T follicular helper cell (primary cell): ENCODE data around the gene PSMA7.

ENCODE experiments used
- DNase-seq: peaks from one replicate; pipeline ENCODE4 v3.0.0-alpha.2; 2020; ENCODE audit warnings: low read depth

The PSMA7 gene

DNA sequence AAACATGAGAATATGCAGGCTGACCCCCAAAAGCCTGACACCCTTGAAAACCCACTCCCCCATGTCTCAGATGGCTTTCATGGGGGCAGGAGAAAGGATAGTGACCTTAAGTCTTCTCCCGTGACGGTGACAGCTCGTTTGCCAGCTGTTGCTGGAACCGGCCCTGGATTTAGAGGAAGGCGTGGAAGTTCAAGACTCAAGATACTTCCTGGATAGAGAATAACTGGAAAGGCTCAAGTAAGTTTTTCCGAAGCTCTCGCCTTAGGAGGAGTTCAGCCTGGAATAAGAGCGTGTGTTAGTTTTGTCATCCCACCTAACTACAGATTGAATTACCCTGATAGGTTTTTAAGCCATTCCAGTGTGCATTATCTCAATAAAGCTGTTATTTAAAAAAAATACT is 28.1 kb upstream of the PSMA7 start:
- DNase-seq: no peak

- DNase-seq: no peak
Measured at GRCh38 chr20:62170536-62170935, 27.3 kb upstream of the PSMA7 start.

DNA sequence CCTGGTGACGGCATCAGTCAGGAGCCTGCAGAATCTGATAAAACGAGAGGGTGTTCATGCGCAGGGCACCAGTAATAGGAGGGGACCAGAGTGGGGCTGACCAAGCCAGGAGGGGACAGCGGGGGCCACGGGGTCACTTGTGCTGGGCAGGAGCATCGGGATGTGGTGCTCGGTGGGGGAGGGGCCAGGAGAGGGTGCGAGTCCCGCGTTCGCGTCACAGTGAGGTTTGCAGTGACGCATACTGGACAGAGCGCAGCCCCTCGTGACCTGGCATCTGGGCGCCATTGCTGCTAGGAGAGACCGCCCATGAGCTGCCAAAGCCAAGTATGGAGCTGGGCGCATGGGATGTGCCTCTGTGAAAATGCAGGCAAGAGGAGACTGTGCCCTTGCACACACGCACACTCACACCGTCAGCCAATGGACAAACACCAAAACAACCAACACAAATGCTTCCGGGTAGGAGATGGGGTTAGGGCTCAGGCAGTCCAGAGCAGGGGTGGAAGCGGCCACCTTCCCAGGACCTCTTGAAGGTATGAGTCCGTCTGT is 25.8 kb upstream of the PSMA7 start:
- no peak for DNase-seq

DNA sequence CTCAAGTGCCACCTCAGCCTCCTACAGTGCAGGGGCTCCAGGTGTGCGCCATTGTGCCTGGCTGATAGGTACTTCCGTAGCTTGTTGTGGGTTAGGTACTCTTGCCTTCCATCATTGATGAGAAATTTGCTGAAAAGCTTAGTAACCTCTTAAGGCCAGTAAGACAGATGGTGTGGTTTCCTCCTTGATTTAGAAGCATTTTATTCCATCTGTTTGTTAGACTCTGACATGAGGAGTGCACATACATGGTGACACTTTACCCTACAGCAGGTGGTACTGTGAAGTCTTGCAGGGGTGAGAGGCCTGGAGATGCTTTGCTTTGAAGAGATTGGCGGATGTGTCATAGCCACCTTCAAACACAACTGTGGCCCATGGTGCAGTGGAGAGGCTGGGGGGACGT is 24.9 kb upstream of the PSMA7 start:
- DNase-seq: no peak

DNA sequence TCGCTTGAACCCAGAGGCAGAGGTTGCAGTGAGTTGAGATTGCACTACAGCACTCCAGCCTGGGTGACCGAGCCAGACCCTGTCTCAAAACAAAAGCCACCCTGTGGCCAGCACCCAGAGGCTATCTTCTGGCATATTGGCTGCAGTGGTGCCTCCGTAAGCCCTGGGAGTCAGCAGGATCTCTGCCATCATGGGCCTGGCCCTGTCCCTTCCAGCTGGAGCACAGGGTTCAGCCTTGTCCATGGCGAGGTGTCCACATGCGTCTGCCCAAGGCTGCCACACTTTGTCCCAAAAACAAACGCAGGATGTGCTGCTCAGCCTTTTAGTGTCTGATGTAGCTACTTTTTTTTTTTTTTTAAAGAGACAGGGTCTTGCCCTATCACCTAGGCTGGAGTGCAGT is 24.3 kb upstream of the PSMA7 start:
- DNase-seq: no peak

- no peak for DNase-seq
Measured at GRCh38 chr20:62165762-62166399, 22.7 kb upstream of the PSMA7 start.

- DNase-seq: no peak
Measured at GRCh38 chr20:62164879-62165761, 21.9 kb upstream of the PSMA7 start.

DNA sequence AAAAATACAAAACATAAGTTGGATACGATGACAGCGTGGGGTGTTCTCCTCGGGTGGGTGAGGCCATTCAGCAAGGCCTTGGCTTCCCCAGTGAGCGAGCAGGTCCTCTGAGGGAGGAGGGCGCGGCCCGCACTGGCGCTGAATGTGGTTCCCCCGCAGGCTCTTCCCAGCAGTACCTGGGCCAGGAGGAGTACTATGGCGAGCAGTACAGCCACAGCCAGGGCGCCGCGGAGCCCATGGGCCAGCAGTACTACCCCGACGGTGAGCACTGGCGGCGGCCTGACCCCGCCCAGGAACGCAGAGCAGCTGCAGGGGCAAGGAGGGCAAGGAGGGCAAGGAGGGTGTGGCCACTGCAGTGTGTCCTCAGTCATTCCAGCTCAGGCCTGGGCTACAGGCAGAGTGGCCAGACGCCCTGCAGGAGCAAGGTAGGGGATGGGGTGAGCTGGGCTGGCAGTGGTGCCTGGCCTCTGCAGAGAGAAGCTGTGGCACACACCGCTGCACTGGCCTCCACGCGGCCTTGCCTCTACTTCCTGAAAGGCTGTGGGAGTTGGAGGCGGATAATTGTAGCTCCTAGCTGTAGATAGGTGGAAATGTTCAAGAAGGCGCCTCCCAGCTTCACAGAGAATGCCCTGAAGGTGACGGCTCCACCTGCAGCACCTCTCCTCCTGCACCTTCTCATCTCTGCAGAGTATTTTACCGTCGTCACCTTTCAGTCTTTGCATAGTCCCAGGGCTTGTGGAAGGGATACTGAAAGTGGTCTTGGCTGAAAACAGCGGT is 21.0 kb upstream of the PSMA7 start:
- no peak for DNase-seq

DNA sequence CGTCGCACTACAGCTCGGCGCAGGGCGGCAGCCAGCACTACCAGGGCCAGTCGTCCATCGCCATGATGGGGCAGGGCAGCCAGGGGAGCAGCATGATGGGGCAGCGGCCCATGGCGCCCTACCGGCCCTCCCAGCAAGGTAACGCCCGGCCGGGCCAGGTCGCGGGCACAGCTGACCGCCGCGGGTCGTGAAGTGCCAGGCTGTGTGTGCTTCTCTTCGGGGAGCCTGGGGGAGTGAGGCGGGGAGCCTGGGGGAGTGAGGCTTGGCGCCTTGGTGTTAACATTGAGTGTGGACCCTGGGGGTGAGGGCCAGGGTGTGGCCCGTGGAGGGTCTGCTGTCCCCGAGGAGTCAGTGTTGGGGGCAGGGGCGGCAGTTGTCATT is 20.3 kb upstream of the PSMA7 start:
- no peak for DNase-seq

GRCh38 chr20:62162765-62163484 is 19.7 kb upstream of the PSMA7 start:
- DNase-seq: no peak

DNA sequence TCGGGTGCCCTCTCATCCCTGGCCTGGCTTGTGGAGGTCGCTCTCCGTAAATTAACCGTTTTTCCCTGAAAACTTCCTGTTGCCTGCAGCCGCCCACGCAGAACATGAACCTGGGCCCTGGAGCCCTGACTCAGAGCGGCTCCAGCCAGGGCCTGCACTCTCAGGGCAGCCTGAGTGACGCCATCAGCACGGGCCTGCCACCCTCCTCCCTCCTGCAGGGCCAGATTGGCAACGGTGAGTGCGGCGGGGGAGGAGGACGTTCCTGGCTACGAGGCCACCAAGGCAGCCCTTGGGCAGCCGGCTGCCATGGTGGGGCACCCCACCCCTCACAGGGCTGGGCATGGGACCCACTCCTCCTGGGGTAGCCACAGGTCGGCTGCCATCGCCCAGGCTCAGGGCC is 18.2 kb upstream of the PSMA7 start:
- no peak for DNase-seq

DNA sequence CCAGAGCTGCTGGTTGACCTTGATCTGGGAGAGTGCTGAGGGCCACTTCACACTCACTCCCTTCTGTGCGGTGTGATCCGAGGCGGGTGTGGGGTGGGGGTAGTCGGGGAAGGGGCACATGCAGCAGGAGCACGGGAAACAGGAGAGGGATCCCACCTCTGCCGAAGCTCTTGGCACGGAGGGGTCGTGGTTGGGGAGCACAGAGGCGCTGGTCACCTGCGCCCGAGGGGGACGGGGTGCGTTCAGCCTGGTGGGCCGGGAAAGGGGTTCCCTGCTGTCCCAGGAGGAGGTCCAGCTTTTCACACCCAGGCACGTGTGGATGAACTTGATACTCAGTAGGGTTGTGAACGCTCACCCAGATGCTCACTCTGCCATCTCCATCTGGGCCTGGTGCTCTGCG is 17.7 kb upstream of the PSMA7 start:
- no peak for DNase-seq

DNA sequence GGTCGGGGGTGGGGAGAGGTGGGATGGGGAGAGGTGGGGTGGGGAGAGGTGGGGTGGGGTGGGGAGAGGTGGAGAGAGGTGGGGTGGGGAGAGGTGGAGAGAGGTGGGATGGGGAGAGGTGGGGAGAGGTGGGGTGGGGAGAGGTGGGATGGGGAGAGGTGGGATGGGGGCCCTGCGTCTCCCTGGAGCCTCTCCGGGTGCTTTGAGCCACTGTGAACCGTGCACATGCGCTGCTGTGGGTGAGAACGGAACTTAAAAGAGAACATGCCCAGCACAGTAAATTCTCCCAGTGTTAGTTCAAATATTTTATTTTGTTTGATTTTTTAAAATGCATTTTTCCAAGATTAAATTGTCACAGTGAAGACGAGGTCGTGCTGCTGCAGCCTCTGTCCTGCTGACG is 17.1 kb upstream of the PSMA7 start:
- no peak for DNase-seq

DNA sequence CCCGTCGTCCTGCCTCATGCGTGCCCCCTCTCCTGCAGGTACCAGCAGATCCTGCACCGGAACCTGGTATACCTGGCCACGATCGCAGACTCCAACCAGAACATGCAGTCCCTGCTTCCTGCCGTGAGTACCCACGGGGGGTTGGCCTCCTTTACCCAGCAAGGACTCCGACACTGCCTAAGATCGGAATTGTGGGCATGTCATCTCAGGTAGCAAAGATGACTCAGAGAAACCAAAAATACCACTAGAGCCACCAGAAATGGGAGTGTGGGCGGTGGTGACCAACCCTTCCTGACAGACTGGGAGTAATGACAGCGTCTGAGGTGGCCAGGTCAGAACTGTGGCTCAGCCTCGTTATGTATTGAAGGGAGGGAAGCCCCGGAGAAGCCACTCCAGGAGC is 16.6 kb upstream of the PSMA7 start:
- DNase-seq: no peak

DNA sequence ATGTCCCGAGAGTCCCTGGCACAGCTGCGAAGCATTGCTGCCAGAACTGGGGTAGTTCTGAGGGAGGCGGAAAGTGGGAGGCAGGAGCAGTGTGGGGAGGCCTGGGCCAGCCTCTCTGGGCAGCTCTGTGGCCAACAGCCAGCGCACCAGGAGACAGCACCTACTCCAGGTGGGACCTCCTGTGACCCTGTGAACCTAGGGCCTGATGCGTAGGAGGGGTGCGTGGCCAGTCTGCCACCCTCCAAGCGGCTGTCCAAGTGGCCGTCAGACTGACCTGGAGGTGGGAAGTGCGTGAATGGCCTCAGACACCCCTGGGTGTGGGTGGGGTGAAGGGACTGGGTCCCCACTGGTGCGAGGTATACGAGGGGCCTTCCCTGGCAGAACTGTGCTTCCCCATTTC is 15.9 kb upstream of the PSMA7 start:
- no peak for DNase-seq

DNA sequence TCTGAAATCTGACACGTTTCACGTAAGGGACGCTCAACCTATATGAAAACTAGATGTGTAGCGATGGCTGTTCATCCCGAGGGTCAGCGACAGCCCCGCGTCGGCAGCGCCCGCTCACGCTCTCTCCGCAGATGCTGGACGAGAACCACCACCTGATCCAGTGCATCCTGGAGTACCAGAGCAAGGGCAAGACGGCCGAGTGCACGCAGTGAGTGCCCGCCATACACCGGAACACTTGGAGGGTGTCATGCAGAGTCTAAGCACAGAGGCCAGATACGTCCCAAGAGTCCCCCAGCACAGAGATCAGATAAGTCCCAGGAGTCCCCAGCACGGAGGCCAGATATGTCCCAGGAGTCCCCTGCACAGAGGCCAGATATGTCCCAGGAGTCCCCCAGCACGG is 15.3 kb upstream of the PSMA7 start:
- DNase-seq: no peak

DNA sequence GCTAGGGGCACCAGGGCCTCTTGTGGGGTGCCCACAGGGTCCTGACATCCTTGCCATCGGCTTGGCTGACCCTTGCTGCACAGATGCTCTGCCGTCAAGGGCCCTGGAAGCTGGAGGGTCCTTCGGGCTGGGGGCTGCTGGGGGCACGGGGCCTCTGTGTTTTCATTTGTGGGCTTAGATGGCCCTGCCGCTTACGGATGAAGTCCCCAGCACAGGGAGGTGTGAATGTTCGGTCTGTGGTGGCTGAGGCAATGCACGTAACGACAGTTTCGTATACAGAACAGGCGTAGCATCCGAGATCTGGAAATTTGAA is 14.8 kb upstream of the PSMA7 start:
- DNase-seq: no peak

- no peak for DNase-seq
Measured at GRCh38 chr20:62157387-62158087, 14.3 kb upstream of the PSMA7 start.

- peak; percentile 60 for DNase-seq
Measured at GRCh38 chr20:62156592-62157386, 13.6 kb upstream of the PSMA7 start.

DNA sequence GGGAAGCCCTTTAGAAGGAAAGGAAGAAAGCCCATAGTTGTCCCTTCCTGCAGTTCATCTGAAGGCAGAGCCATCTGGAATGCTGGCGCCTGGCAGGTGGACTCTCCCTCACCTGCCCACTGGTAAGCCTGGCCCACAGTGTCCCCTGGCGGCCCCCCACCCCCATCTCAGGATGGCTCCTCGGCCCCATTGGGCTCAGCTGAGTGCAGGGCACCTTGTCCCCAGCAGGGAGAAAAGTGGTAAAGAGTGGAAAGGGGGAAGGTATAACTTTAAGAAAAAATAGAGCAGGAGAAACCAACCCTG is 13.0 kb upstream of the PSMA7 start:
- no peak for DNase-seq
